ENCODE measurements around the gene SLC4A9. TPM values are rescaled to one million over a fixed set of nuclear protein-coding genes. Genes with fewer than 3 reads are reported as not detected.

SLC4A9 gene
- polyA plus RNA-seq, 2 of the 4 experiments (the other 2 are of a cell fraction) = not detected

DNA sequence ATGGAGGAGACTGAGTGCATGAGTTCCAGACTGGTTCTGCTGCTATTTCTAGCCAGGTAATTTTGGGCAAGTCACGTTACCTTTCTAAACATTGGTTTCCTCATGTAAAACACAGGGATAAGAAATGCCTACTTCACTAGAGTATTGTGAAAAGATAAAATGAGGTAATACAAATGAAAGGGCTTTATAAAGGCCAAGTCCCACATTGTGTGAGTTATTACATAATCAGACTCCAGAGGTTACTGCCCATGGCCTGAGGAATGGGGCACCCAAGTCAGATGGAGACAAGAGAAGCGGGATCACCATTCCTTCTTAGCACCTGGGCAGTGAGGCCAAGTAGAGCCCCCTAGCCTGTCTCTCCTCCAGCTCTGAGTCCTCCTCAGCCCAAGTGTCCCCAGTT, 21.1 kb upstream of the SLC4A9 start:
- no peak for ATAC-seq
- ChIA-PET POLR2A (no interaction called here), CTCF (interaction anchor here (1.2 to 36.9 kb wide), 3 partner anchors 10 to 95 kb away, joined by 5 to 1613 read pairs (median 33); no protein-coding TSS in a partner anchor)
- WGBS (ENCODE audit: missing lambda C conversion rate) = 90% methylated on average over 2 of the region's 2 CpGs
- DNase-seq (ENCODE audit: low read depth in 1 of 2, low spot score in 1 of 2) = no peak
- Histone ChIP-seq H3K4me2 (no peak overlapping the region), H3K27ac (0 out of 6 replicates have a peak overlapping the region, but pooled peaks of 1 of the 2 experiments have one; percentile 4), H3K4me1 (peaks cover 6% of the 10 kb centered on the region; the same call in 2 of the 3 replicates), H3K4me3 (no peak overlapping the region), H3K9me3 (no peaks in the 10 kb centered on the region)
- FAIRE-seq = no peak
- TF ChIP-seq CHD4 (IDR thresholded peaks at IDR 0.05; ENCODE audit: borderline replicate concordance) (no peak), RNF2 (IDR thresholded peaks at IDR 0.05; ENCODE audit: borderline replicate concordance, low read depth) (no peak), CBX8 (IDR thresholded peaks at IDR 0.05) (no peak), GATA3 (IDR thresholded peaks at IDR 0.05; ENCODE audit: borderline replicate concordance) (no peak), FOXS1 (CRISPR knock-in tag; IDR thresholded peaks at IDR 0.05) (no peak), JUNB (IDR thresholded peaks at IDR 0.05) (no peak)

DNA sequence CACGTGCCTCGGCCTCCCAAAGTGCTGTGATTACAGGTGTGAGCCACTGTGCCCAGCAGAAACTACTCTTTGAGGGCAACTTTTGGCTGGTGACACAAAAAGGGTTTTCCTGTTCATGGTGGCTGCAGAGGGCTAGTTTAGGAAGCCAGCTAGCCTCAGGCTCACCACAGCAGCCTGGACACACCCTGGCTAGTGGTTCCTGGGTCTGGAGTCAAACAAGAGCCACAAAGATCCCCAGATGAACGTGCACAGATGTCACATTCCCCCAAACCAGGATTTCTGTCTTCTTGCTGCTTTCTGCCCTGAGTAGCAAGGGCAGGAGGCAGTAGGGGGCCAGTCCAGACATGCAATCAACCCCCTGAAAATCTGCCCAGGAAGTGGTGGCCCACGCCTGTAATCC, 20.4 kb upstream of the SLC4A9 start:
- ATAC-seq (no peak), FAIRE-seq (no peak), DNase-seq (ENCODE audit: low read depth in 1 of 2, low spot score in 1 of 2) (no peak)
- Histone ChIP-seq H3K4me1 (peaks cover 12% of the 10 kb centered on the region), H3K27ac (0 out of 6 replicates have a peak overlapping the region, but pooled peaks of 1 of the 2 experiments have one; percentile 15), H3K9me3 (no peaks in the 10 kb centered on the region), H3K4me2 (no peak overlapping the region), H3K4me3 (no peak overlapping the region)
- ChIA-PET CTCF (interaction anchor here (5.2 to 36.9 kb wide), 2 partner anchors 12 to 95 kb away, joined by 33 to 1613 read pairs; no protein-coding TSS in a partner anchor), POLR2A (no interaction called here)
- TF ChIP-seq NR3C1 (IDR thresholded peaks at IDR 0.05) (no peak), CEBPB (IDR thresholded peaks at IDR 0.05) (no peak), ZNF302 (CRISPR knock-in tag; IDR thresholded peaks at IDR 0.05) (no peak), RAD21 (conservative IDR thresholded peaks at IDR 0.05 in 1 of 2, IDR thresholded peaks at IDR 0.05 in 1 of 2) (no peak), GATA3 (IDR thresholded peaks at IDR 0.05; ENCODE audit: borderline replicate concordance) (no peak), EHMT2 (IDR thresholded peaks at IDR 0.05; ENCODE audit: low read depth) (no peak), CHD2 (IDR thresholded peaks at IDR 0.05; ENCODE audit: low read length, partially characterized antibody) (no peak), KDM5A (IDR thresholded peaks at IDR 0.05) (no peak), BHLHE40 (IDR thresholded peaks at IDR 0.05; ENCODE audit: low read depth, low read length) (no peak), SREBF2 (IDR thresholded peaks at IDR 0.05) (no peak), FOSB (CRISPR knock-in tag; IDR thresholded peaks at IDR 0.05) (no peak), RFX5 (IDR thresholded peaks at IDR 0.05) (no peak)
- 80% methylated on average over 4 of the region's 4 CpGs for WGBS (ENCODE audit: missing lambda C conversion rate)

DNA sequence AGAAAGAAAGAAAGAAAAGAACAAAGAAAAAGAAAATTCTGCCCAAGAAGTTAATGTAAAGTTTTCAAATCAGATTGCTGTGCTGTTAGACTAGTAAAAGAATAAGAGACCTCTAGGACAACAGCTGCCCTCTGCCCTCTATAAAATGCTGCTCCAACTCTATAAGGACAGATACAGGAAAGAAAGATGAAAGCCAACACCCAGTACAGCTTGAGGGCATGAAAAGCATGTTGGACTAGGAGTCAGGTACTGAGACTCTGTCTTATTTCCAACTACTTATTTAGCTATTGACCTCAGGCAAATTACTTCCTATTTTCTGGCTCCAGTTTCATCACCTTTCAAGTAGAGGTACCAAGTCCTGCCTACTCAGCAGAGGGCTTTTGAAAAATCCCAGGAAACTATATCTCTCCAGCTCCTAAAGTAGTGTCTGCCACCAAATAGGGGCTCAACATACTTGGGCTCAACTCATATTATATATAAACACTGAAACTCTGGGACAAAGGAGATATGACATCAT, 19.3 kb upstream of the SLC4A9 start:
- no peaks in the 10 kb centered on the region for H3K9me3 ChIP-seq
- no peak overlapping the region for H3K4me3 ChIP-seq
- no peak for DNase-seq (ENCODE audit: low read depth in 1 of 2, low spot score in 1 of 2)
- H3K4me2 ChIP-seq = no peak overlapping the region
- ChIA-PET POLR2A (no interaction called here), CTCF (interaction anchor here (1.1 to 36.9 kb wide), 3 partner anchors 11 to 96 kb away, joined by 4 to 1613 read pairs (median 33); no protein-coding TSS in a partner anchor)
- no peak overlapping the region for H3K27ac ChIP-seq
- TF ChIP-seq CBX2 (IDR thresholded peaks at IDR 0.05; ENCODE audit: borderline replicate concordance, low read depth) (no peak), ZC3H11A (IDR thresholded peaks at IDR 0.05) (no peak), EHMT2 (IDR thresholded peaks at IDR 0.05; ENCODE audit: low read depth) (no peak), HOXB5 (CRISPR knock-in tag; IDR thresholded peaks at IDR 0.05) (no peak), NPAS2 (CRISPR knock-in tag; IDR thresholded peaks at IDR 0.05; ENCODE audit: borderline replicate concordance) (no peak)
- TF ChIP-seq, protein P1, sequence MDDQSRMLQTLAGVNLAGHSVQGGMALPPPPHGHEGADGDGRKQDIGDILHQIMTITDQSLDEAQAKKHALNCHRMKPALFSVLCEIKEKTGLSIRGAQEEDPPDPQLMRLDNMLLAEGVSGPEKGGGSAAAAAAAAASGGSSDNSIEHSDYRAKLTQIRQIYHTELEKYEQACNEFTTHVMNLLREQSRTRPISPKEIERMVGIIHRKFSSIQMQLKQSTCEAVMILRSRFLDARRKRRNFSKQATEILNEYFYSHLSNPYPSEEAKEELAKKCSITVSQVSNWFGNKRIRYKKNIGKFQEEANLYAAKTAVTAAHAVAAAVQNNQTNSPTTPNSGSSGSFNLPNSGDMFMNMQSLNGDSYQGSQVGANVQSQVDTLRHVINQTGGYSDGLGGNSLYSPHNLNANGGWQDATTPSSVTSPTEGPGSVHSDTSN (IDR thresholded peaks at IDR 0.05) = no peak
- TF ChIP-seq, protein P2, sequence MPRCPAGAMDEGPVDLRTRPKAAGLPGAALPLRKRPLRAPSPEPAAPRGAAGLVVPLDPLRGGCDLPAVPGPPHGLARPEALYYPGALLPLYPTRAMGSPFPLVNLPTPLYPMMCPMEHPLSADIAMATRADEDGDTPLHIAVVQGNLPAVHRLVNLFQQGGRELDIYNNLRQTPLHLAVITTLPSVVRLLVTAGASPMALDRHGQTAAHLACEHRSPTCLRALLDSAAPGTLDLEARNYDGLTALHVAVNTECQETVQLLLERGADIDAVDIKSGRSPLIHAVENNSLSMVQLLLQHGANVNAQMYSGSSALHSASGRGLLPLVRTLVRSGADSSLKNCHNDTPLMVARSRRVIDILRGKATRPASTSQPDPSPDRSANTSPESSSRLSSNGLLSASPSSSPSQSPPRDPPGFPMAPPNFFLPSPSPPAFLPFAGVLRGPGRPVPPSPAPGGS (IDR thresholded peaks at IDR 0.05) = no peak
- TF ChIP-seq, protein P3, sequence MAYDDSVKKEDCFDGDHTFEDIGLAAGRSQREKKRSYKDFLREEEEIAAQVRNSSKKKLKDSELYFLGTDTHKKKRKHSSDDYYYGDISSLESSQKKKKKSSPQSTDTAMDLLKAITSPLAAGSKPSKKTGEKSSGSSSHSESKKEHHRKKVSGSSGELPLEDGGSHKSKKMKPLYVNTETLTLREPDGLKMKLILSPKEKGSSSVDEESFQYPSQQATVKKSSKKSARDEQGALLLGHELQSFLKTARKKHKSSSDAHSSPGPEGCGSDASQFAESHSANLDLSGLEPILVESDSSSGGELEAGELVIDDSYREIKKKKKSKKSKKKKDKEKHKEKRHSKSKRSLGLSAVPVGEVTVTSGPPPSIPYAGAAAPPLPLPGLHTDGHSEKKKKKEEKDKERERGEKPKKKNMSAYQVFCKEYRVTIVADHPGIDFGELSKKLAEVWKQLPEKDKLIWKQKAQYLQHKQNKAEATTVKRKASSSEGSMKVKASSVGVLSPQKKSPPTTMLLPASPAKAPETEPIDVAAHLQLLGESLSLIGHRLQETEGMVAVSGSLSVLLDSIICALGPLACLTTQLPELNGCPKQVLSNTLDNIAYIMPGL (CRISPR knock-in tag; IDR thresholded peaks at IDR 0.05; ENCODE audit: borderline replicate concordance) = no peak
- no peak for ATAC-seq
- no peak for FAIRE-seq
- peaks cover 22% of the 10 kb centered on the region for H3K4me1 ChIP-seq
